GM21515 (cell line): ENCODE results near the gene PTPRD.

ENCODE experiments used
- ATAC-seq: cut with Tn5 transposase; IDR thresholded peaks from one replicate; pipeline ENCODE4 v1.9.1; 2021; ENCODE audit not compliant: unreplicated experiment

PTPRD gene

GRCh38 chr9:10612641-10613398, at the start of gene PTPRD:
PTPRD (minus strand) TSS chr9:10613002.
- ATAC-seq: peak; percentile 85

DNA sequence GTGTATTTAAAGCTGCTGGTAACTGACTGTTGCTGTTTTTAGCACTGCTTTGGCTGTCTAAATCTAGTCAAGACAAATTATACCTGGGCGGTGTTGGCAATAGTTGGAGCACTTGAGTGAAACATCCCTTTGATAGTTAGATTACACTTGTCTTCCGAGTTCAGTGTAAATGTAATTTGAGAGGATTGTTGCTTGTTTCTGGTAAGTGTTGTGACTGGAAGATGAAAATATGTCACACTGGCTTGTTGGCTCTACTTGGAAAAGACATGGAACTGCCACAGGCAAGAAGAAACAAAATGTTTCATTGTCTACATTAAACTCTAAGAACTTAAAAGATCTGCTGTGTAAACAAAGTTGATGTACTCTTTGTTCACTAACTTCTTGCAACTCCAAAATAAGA, 49.2 kb upstream of the PTPRD start:
- ATAC-seq: no peak

DNA sequence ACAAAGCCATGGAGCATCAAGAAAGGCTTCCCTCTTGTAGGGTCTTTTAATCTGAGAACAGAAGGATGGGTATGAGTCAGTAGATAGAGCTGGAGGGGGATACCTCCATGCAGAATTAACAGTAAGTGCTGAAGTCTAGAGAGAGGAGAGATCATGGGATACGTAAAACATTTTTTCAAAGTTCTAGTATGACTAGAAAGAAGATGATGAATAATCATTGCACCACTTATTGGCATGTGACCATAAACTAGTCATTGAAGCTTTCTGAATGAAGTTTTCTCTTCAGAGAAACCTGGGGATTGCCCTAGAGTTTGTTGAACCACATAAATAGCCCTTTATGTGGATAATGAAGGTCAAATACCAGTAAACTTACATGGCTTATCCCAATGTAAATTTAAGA, 48.6 kb upstream of the PTPRD start:
- ATAC-seq: no peak

- no peak for ATAC-seq
Observed at GRCh38 chr9:10651012-10651411, 38.2 kb upstream of the PTPRD start.

- no peak for ATAC-seq
Observed at GRCh38 chr9:10649076-10649475, 36.3 kb upstream of the PTPRD start.

DNA sequence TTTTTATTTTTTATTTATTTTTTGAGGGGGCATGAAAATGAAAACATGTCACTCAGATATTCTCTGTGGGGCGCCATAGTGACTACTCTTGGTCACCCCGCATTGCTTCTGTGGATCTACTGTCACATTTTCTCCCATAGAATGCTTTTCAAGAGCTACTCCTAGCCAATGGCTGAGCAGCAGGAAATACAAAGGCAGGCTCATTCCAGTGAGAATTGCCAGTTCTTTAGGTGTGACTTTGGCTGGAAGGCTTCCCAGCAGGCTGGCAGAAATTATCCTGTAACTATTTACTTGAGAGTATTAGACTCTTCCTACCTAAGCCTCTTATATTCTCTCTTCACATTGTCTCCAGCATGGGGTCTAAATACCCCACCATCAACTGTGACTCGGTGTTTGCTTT, 21.0 kb upstream of the PTPRD start:
- no peak for ATAC-seq

DNA sequence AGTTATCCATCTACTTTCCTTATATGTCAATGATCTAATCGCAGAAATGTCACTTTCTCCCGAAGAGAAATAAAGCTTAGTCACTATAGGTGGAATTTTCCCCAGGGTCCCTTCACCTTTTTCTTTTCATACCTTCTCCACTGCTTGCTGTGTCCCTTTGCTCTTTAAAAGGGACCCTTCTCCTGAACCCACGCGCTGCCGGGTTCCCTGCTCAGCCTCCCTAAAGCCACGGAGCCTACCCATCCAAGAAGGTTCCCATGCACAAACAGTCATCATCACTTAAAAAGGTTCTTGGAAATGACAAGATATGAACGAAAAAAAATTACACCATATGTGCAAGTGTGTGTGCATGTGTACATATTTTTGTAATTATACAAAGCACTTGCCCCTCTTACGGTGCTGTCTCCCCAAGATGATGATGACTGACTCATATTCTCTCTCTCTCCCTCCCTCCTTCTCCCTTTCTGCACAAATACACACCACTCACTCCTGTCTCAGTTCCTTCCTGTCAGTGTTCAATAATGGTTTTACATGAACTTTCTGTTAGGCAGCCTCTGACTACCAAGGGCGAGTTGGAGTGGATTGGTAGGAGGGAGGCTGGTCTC, 1.5 kb upstream of the PTPRD start:
- ATAC-seq: no peak

- ATAC-seq: no peak
Observed at GRCh38 chr9:10613419-10613818, 617 bp upstream of the PTPRD start.

DNA sequence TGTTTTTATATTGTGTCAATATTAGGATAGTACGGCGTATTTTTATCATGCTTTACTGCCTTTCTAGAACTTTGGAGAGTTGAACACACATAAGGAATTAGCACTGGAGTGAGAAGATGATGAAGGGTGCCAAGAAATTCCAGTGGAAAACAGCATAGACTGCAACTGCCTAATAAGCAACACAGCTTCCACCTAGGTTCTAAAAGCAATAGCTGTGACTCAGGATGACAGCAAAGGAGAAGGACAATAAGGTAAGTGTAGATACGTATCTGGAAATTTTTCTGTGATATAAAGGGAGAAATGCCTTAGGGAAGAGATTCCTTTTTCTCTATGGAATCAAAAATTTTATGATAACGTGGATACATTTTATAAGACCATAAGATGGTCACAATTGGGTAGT, 7.4 kb downstream of the PTPRD start:
- no peak for ATAC-seq

GRCh38 chr9:10604927-10605326, 7.9 kb downstream of the PTPRD start:
- ATAC-seq: no peak

DNA sequence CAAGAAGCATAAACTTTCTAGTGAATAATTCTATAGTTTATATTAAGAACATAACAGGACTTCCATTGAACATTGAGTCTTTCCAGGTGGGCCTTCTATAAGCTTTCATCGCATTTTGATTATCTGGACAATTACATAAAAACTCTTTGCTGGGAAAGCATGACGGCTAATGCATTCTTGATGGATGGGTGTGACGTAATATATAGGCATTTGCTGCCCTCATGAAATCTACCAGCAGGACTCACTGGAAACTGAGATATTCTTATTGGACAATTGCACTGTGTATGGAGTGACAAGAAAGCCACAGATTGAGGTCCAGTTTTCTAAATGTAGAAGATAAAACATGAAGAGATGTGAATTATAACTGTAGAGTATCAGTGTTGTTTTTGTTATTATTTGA, 15.0 kb downstream of the PTPRD start:
- ATAC-seq: no peak

GRCh38 chr9:10594482-10594881, 18.3 kb downstream of the PTPRD start:
- ATAC-seq: no peak

- no peak for ATAC-seq
Observed at GRCh38 chr9:10586407-10586806, 26.4 kb downstream of the PTPRD start.

- ATAC-seq: no peak
Observed at GRCh38 chr9:10571699-10572098, 41.1 kb downstream of the PTPRD start.

DNA sequence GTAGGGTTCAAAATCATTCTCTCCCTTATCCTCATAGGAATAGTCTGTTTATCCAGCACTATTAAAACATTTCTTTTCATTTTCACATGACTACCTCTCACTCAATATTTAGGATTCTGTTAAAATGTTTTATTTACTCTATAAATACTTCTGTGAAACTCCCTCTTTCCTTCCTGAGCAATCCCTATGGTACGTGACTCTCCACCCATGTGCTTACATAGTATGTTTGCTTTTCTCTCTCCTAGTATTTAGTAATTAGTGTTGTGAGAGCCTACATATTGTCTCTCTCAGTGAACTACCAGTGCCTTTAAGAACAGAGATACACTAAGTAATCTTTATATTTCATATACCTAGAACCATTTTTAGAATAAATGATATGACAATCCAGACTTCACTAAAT, 46.0 kb downstream of the PTPRD start:
- ATAC-seq: no peak

- no peak for ATAC-seq
Observed at GRCh38 chr9:10562581-10563343, 50.0 kb downstream of the PTPRD start.

- no peak for ATAC-seq
Observed at GRCh38 chr9:10548348-10548747, 64.5 kb downstream of the PTPRD start.

GRCh38 chr9:10538073-10538472, 74.7 kb downstream of the PTPRD start:
- ATAC-seq: no peak

GRCh38 chr9:10534850-10535249, 78.0 kb downstream of the PTPRD start:
- no peak for ATAC-seq

DNA sequence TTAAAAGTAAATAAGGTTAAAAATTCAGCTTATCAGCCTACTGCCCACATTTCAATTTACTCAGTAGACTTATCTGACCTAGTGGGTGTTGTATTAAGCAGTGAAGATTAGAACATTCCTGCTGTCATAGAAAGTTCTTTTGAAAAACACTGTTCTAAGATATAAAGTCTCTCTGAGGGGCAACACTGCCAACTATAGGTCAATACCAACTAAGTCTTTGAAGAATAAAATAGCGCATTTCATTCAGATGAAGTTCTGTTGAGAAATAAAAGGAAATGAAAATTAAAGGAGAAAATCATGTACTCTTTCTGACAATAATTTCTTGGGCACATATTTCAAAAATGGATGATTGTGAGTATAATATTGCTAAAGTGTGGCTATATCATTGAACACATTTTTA, 86.8 kb downstream of the PTPRD start:
- ATAC-seq: no peak

- ATAC-seq: no peak
Observed at GRCh38 chr9:10523164-10523563, 89.6 kb downstream of the PTPRD start.

DNA sequence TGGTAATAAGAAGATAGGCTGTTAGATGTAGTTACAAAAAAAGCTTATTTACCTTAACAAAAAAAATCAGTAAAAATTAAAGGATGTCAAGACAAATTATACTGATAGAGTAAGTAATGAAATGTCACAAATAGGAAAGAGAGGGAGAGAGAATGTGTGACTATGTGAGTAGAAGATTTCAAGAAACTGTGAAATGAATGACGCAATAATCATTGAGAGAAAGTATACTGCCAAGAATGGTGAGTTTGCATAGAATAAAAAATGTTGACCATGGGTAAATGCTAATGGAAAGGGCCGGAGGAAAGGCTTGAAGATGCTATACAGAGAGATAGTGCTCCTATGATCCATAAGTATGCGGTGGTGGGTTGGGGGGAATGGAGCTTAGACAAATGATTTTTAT, 100.7 kb downstream of the PTPRD start:
- no peak for ATAC-seq
